HG03060 (cell line): Measurements from ENCODE around the gene P4HA3.

ENCODE experiments used
- ATAC-seq: cut with Tn5 transposase; IDR thresholded peaks from one replicate; pipeline ENCODE4 v1.9.1; 2021; ENCODE audit warnings: low read depth, moderate number of reproducible peaks; ENCODE audit not compliant: unreplicated experiment

Gene P4HA3

DNA sequence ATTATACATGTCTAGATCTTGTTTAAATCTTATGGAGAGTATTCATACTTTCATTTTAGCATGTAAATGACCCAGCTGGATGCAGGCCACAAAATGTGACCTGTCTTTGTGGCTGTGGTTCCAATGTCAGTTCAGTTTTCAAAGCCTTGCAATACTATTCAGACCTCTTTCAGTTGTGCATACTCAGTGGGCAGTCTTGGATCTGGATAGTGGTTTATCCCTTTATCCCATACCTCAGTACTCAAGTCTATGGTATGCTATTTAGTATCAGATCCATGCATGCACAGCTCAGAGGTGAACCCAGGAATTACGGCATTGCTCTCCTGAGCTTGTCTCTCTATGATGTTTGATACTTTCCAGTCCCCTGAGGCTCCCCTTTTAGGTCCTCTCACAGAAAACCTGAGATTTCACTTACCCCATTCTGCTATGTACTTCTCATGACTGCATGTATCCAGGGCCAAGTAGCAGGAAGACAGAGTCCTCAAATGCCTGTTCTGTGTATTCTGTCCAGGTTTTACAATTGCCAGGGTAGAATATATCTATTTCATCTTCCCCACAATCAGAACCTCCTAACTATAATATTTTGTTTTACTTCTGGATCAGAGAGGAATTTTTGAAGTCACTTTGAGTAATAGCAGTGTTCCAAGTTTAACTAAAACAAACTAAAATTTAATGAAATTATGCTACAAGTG, 6.9 kb upstream of the P4HA3 start:
- ATAC-seq: no peak

DNA sequence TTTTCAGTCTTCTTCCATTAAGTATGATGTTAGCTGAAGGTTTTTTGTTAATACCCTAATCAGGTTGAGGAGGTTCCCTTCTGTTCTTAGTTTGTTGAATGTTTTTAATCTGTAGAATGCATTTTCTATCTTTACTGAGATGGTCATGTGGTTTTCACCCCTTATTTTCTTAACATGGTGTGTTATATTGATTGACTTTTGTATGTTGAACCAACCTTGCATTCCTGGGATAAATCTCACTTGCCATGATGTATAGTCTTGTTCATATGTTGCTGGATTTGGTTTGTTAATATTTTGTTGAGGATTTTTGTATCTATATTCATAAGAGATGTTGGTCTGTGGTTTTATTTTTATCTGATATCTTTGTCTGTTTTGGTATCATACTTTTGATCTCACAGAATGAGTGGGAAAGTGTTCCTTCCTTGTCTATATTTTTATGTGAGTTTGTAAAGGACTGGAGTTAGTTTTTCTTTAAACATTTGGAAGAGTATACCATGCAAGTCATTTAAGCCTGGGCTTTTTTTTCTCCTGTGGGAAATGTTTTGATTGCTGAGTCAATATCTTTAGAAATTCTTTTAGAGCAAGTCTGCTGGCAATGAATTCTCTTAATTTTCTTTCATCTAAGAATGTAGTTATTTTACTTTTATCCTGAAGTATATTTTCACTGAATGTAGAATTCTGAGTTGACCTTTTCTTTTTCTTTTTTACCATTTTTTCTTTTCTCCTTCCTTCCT, 5.5 kb upstream of the P4HA3 start:
- no peak for ATAC-seq

- no peak for ATAC-seq
These were observed 886 bp upstream of the P4HA3 start for GRCh38 chr11:74312326-74312725.

DNA sequence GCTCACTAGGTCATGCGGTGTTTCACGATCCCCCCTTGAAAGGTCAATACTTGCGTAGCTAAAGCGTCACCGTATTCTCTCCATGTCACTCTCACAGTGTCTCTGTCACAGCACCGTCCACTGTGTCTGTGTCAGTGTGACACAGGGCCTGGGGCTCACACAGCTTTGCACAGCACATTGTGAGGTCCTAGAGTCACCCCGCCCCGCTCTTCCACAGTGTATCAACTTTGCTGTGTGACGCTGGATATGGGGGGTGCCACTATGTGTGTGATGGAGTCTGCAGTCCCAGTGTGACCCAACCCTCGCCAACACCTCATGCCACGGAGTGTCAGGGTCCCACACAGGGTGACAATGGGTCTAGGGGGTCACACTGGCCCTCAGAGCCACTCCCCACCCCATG, 583 bp downstream of the P4HA3 start:
- no peak for ATAC-seq

DNA sequence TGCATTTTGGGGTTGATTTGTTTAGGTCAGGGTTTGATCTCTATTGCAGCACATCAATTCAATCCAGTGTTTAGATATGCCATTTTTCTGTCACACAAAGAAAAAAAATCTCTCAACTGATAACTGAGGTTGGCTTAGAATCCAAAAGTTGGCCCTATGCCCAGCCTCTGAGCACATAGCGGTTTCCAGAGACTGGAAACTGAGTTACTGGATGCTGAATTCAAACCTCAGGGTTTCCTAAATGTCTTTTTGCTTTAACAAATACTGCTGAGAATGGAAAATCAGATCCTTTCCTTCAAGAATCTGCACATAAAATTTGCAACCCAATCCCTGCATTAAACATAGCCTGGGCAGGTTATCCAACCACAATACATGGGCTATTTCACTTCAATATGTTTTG, 4.0 kb downstream of the P4HA3 start:
- ATAC-seq: no peak

- ATAC-seq: no peak
These were observed 4.8 kb downstream of the P4HA3 start for GRCh38 chr11:74306435-74307175.

GRCh38 chr11:74299015-74299414, 12.4 kb downstream of the P4HA3 start:
- ATAC-seq: no peak

DNA sequence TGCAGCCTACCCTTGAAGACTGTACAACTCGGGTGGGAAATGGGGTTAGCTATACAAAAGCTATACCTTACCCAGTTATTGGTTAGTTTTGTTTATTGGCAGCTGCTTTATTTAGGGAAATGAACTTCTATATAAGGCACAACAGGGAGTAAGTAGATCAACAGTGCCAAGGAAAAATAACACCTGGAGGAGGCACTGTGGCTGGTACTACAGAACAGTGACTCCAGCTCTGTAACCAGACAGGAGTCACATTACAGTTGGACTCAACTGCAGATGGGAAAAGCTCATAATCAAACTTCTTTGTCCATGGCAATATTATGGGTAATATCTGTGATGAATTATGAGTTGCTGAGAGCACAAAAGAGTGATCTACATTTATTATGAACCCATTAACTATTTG, 14.0 kb downstream of the P4HA3 start:
- ATAC-seq: no peak

DNA sequence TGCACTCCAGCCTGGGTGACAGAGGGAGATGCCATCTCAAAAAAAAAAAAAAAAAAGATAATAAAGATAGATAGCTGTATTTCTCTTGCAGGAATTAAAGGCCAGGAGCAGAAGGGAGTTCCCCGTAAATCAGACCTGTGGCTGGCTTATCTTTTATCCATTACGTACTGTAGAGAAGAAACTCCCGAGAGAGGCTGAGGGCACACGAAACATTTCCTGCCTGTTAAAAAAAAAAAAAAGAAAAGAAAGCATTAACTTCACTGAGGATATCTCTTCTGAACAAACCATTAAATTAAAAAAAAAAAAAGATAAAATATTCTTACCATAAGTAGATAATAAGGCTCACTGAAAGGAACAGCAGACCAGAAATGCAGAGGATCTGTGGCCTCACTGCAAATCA, 22.5 kb downstream of the P4HA3 start:
- ATAC-seq: no peak

- no peak for ATAC-seq
These were observed 23.3 kb downstream of the P4HA3 start for GRCh38 chr11:74288161-74288560.

- ATAC-seq: no peak
These were observed 27.0 kb downstream of the P4HA3 start for GRCh38 chr11:74284466-74284865.

DNA sequence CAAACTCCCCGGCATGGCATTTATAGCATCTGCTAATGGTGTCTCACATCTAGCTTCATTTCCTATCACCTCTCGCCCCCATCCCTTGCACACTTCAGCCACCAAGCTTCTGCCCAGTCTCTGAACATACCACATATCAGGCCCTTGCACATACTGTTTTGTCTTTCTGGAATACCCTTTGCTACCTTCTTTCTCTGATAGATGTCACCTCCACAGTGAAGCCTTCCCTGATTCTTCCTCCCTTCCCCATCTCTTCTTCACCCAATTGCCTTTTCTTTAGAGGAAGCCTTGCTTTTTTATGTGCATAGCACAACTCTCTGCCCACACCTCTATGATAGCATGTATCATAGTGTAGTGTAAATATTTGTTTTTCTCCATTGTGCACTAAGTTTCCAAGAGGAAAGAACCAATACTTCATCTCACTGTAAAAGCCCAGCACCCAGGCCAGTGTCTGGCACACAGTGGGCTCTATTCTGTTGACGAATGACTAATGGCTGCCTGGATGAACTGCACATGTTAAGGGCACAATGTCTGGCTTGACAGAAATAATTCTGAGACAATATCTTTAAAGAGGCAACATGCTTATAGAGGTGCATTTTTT, 27.8 kb downstream of the P4HA3 start:
- ATAC-seq: no peak

DNA sequence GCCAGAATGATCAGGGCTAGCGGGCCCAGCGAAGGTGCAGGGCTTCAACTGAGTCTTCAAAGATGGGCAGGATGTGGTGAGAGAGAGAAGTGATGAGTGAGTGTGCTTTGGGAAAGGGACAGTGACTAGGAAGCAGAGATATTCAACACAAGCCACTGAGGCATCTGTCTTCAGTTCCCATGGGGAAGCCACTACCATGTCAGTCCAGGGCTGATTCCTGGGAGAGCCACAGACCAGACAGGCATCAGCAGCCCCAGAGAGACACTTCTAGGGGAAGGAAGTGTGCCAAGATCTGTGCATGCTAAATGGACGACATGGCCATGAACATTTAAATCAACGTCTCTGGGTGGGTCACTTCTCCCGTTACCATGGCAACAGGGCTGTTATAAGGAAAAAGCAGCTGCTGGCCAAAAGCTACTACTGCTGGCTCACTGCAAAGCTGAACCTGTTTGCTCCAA, 28.5 kb downstream of the P4HA3 start:
- no peak for ATAC-seq

DNA sequence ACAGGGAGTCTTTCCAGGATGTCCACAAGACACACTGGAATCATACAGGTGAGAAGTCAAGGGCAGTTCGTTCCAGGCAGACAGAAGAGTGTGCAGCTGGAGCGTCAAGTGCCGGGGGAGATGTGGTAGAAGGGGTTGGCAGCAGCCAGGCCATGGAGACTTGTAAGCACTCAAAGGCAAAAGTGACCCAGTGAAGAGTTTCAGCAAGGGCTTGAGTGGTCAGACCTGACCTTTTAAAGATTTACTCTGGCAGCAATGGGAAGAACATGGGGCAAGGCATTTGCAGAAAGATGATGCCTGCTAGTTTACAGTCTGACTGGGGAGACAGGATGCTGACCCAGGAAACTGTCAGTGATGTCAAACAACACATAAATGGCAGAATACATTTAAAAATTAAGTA, 29.0 kb downstream of the P4HA3 start:
- no peak for ATAC-seq

GRCh38 chr11:74280494-74280893, 30.9 kb downstream of the P4HA3 start:
- no peak for ATAC-seq

GRCh38 chr11:74279256-74279655, 32.2 kb downstream of the P4HA3 start:
- ATAC-seq: no peak

GRCh38 chr11:74278721-74279161, 32.7 kb downstream of the P4HA3 start:
- ATAC-seq: no peak

DNA sequence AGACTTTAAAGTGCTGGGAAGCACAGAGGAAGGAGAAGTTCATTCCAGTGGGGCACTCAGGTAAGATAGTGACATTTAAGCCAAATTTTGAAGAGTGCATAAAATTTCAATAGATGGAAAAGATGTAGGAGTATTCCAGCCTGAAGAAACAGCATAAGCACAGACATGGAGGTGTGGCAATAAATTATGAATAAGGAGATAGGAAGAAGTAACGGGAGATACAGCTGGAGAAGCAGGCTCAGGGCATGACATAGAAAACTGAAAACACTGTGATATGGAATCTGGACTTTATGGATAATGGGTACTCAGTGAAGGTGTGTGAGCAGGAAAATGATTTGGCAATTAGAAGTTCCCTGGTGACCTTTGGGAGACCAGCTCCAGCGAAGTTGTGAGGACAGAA, 33.3 kb downstream of the P4HA3 start:
- ATAC-seq: no peak

DNA sequence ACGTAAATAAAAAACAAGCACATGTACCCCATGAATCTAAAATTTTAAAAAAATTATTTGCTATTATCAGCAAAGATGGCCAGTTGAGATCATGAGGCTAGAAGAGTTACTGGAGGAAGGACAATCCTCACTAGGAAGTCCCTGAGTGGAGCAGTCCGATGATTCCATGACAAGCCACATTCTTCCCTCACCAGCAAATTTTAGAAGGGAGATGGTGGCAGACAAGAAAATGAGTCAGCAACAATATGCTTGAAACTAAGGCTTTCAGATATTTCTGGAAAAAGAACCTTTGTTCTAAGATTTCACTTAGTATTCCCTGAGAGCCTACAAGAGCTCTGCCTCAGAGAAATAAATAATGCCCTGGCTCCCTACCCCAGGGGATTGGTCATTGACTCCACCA, 34.9 kb downstream of the P4HA3 start:
- ATAC-seq: no peak

DNA sequence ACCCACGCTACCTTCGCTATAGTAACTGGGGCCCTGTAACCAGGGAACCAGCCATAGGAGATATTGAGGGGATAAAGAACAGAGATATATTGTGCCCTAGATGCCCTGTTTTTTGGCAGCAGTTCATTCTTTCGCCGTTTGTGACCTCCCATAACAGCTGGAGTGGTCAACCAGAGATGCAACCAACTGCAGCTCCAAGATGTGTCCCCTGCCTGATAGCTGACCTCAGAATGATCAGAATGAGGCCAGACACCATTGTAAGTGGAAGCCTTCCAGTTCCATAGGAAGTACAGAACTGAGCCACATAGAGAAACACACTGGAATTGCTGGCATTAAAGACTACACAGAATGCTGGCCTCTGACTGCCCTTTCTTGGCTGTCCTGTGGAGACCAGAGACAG, 39.2 kb downstream of the P4HA3 start:
- no peak for ATAC-seq

DNA sequence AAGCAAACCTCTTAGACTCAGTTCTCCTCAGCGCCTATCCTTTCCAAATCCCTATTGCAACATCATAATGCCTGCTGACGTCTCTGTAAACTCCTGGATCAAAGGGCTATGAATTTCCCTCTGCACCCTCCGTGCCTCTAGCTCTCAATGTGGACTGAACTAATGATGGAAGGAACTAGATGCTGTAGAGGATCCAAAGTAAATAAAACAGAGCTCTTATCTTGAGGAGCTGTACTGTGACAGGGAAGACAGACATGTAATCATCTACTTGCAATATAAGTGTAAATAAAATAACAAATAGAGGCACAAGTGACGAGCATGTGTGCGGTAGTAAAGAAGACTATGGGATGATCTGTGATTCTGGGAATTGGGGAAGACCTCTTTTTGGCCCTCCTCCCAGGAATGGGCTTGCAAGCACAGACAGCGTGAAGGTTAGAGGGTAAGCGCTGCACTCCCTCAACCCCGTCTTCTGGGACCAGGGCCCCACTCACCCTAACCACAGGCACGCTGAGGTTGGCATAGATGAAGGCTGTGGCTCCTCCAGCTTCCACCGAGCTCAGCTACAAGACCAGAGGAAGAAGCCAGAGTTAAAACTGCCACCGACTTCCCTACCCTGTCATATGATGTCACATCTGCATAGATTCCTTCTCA, 42.2 kb downstream of the P4HA3 start:
- ATAC-seq: no peak
